ENCODE results near the gene FLNB. TPM values are rescaled to one million over a fixed set of nuclear protein-coding genes. Genes with fewer than 3 reads are reported as not detected.

FLNB gene
- total RNA-seq, 1 donor from 2014 or later, result 514 TPM

- intact Hi-C loops (cut with DNase I), result no loop called here
- no peak for ATAC-seq
- no peak for DNase-seq (ENCODE audit: low spot score)
Observed at GRCh38 chr3:58141766-58142345, 133.6 kb downstream of the FLNB start.

GRCh38 chr3:58143417-58144055 is 135.3 kb downstream of the FLNB start:
- peak; percentile 26 for ATAC-seq
- intact Hi-C loops (cut with DNase I), result no loop called here
- DNase-seq (ENCODE audit: low spot score), result no peak

GRCh38 chr3:58144478-58145325 is 136.5 kb downstream of the FLNB start:
- DNase-seq (ENCODE audit: low spot score), result no peak
- no peak for ATAC-seq
- intact Hi-C loops (cut with DNase I), result no loop called here

GRCh38 chr3:58148049-58148448 is 139.8 kb downstream of the FLNB start:
- ATAC-seq (no peak), DNase-seq (ENCODE audit: low spot score) (no peak)
- intact Hi-C loops (cut with DNase I), result no loop called here

GRCh38 chr3:58150130-58150809 is 142.0 kb downstream of the FLNB start:
- intact Hi-C loops (cut with DNase I), result no loop called here
- no peak for DNase-seq (ENCODE audit: low spot score)
- ATAC-seq, result no peak

GRCh38 chr3:58150810-58151199 is 142.6 kb downstream of the FLNB start:
- intact Hi-C loops (cut with DNase I), result no loop called here

GRCh38 chr3:58151637-58152036 is 143.4 kb downstream of the FLNB start:
- DNase-seq (ENCODE audit: low spot score) (no peak), ATAC-seq (peak; percentile 61)
- intact Hi-C loops (cut with DNase I), result no loop called here

More at GRCh38 chr3:58150810-58151199, 142.6 kb downstream of the FLNB start:
- ATAC-seq, result peak; percentile 10
- no peak for DNase-seq (ENCODE audit: low spot score)

- no peak for DNase-seq (ENCODE audit: low spot score)
- intact Hi-C loops (cut with DNase I), result no loop called here
- no peak for ATAC-seq
Observed at GRCh38 chr3:58152225-58153015, 144.2 kb downstream of the FLNB start.

GRCh38 chr3:58153371-58153770 is 145.1 kb downstream of the FLNB start:
- DNase-seq (ENCODE audit: low spot score), result no peak
- intact Hi-C loops (cut with DNase I), result no loop called here
- ATAC-seq, result no peak

GRCh38 chr3:58154626-58155449 is 146.6 kb downstream of the FLNB start:
- intact Hi-C loops (cut with DNase I), result no loop called here
- no peak for DNase-seq (ENCODE audit: low spot score)

GRCh38 chr3:58155838-58156237 is 147.6 kb downstream of the FLNB start:
- ATAC-seq (no peak), DNase-seq (ENCODE audit: low spot score) (no peak)
- intact Hi-C loops (cut with DNase I), result no loop called here

More at GRCh38 chr3:58154626-58155449, 146.6 kb downstream of the FLNB start:
- no peak for ATAC-seq

GRCh38 chr3:58157700-58158099 is 149.5 kb downstream of the FLNB start:
- DNase-seq (ENCODE audit: low spot score), result no peak
- no peak for ATAC-seq
- intact Hi-C loops (cut with DNase I), result no loop called here

- ATAC-seq (no peak), DNase-seq (ENCODE audit: low spot score) (no peak)
- intact Hi-C loops (cut with DNase I), result no loop called here
Observed at GRCh38 chr3:58158442-58159153, 150.4 kb downstream of the FLNB start.

GRCh38 chr3:58160399-58160798 is 152.2 kb downstream of the FLNB start:
- ATAC-seq (no peak), DNase-seq (ENCODE audit: low spot score) (no peak)
- intact Hi-C loops (cut with DNase I), result no loop called here

- intact Hi-C loops (cut with DNase I), result no loop called here
- DNase-seq (ENCODE audit: low spot score) (peak; percentile 89), ATAC-seq (peak; percentile 16)
Observed at GRCh38 chr3:58161435-58162398, 153.5 kb downstream of the FLNB start.

GRCh38 chr3:58163234-58163633 is 155.0 kb downstream of the FLNB start:
- ATAC-seq (no peak), DNase-seq (ENCODE audit: low spot score) (no peak)
- intact Hi-C loops (cut with DNase I), result no loop called here

Data from sciatic nerve (tissue), 2 donors.